CD4-positive, alpha-beta T cell treated with Interleukin-10 for 1 hour (primary cell): Measurements from ENCODE around the gene FKBP5.

Experiments used
- DNase-seq: peaks from one replicate; pipeline ENCODE4 v3.0.0-alpha.2; 2020

FKBP5 gene

DNA sequence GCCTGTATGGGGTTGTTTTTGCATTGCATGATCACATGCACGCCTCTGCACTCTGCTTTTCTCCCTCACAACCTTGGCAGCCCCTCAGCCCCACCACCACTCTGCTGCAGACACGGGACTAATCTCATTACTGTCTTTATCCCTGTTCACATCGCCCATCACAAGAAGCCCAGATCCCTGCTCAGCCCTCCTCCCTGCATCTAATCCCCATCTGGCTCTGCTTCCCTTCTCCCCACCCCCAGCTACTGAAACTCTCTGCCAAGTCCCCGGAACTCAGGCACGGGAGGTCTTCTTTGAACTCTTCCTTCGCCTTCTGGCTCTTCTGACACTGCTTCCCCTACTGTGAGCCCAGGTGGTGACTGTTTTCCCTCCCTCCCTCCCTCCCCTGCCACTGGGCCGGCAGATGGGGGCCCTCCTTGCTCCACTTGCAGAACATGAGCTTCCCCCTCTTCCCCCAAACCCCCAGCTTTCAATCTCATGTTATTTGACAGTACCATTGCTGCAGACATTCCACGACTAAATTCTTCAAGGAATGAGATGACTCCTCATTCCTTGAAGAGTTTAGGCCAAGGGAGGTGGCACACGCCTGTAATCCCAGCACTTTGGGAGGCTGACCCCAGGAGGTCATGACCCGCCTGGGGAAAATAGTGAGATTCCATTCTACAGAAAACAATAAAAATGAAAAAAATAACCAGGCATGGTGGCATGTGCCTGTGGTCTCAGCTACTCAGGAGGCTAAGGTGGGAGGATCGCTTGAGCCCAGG, 154.1 kb downstream of the FKBP5 start:
- DNase-seq: no peak

DNA sequence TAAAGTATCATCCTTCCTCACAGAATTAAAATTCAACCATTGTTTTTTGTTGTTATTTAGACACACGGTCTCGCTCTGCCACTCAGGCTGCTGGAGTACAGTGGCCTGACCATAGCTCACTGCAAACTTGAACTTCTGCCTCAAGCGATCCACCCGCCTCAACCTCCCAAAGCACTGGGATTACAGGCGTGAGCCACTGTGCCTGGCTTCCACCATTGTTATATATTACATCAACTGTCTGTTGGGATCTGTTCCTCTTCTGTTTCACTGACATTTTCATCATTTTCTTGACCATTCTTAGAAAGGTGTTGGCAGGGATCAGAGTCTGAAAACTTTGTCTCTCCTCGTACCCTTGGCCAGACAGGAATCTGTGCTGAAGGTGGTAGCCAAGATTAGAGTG, 154.7 kb downstream of the FKBP5 start:
- no peak for DNase-seq

DNA sequence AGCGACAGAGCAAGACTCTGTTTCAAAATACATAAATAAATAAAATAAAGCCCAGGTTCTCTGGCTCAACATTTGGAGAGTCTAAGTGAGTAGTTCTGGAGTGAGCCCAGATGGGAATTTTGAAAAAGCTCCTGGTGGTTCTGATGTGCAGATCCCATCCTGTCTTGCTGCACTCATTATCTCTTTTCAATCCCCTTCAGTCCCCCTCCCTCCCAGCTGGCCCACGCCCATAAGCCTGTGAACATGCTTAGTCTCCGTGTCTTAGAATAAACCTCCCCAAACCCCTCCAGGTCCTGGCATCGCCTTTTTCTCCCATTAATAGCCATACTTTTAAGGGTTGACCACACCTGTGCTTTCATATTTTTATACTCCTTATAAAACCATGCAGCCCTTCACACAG, 156.6 kb downstream of the FKBP5 start:
- no peak for DNase-seq

DNA sequence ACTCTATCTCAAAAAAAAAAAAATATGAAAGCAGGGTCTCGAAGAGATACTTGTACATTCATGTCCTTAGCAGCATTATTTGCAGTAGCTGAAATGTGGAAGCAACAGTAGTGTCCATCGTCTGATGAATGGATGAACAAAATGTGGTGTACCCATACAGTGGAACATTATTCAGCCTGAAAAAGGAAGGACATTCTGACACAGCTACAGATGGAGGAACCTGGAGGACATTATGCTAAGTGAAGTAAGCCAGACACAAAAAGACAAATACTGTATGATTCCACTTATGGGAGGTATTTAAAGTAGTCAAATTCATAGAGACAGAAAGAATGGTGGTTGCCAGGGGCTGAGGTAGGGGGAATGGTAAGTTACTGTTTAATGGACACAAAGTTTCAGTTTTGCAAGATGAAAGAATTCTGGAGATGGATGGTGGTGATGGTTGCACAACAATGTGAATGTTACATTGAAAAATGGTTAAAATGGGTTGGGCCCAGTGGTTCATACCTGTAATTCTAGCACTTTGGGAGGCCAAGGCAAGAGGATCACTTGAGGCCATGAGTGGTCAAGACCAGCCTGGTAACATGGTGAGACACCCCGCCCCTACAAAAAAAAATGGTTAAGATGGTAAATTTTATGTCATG, 164.2 kb downstream of the FKBP5 start:
- DNase-seq: no peak
